Measurements from ENCODE around the gene MAP4K4. TPM values are rescaled to one million over a fixed set of nuclear protein-coding genes. Genes with fewer than 3 reads are reported as not detected.

Gene MAP4K4
- total RNA-seq, 2 experiments from 2014 or later = 90.2 to 92.2 TPM

Other genes with a start within 250 kb of the MAP4K4 start
- gene RFX8, start 222.6 kb upstream of the MAP4K4 start, total RNA-seq = 1 to 10 TPM; 2.2 to 2.8 TPM

Measured in activated CD8-positive, alpha-beta T cell treated with anti-CD3 and anti-CD28 coated beads, Interleukin-2, amount 10 ng/mL, durations not matched to agents 7 days and 5 days (primary cell).